ENCODE results near the gene CLEC17A. TPM values are rescaled to one million over a fixed set of nuclear protein-coding genes. Genes with fewer than 3 reads are reported as not detected.
A peak's percentile ranks its signal among the peaks of the same experiment; 100 is the strongest.
"Not testable (repeated sequence)": the region's sequence is repeated elsewhere in the genome, so short reads cannot be mapped to it uniquely, and the experiment has no call there.

Gene CLEC17A
- total RNA-seq, 4 donors from 2014 or later: not detected

GRCh38 chr19:14561249-14561648 is 21.6 kb upstream of the CLEC17A start:
- peaks cover 0 to 29% of the 10 kb centered on the region in 2 donors for H3K36me3 ChIP-seq
- no peaks in the 10 kb centered on the region for H3K9me3 ChIP-seq
- ATAC-seq: no peak
- peak overlapping the region in 3 of 4 donors; percentile 63 to 72 (median 63) for H3K27ac ChIP-seq
- H3K27me3 ChIP-seq: no peaks in the 10 kb centered on the region
- H3K4me1 ChIP-seq: peaks cover 0 to 42% (median 5%) of the 10 kb centered on the region in 3 donors
- WGBS, 2 donors (ENCODE audit: low coverage in 1 of 2): no CpG with 5 or more reads among the region's 8 CpGs
- no peak overlapping the region for H3K4me3 ChIP-seq
- no peak for TF ChIP-seq POLR2AphosphoS5 (IDR thresholded peaks at IDR 0.05)
- no peak for TF ChIP-seq EP300 (IDR thresholded peaks at IDR 0.05)
- no peak for TF ChIP-seq POLR2A (IDR thresholded peaks at IDR 0.05)
- TF ChIP-seq CTCF (IDR thresholded peaks at IDR 0.05): no peak

GRCh38 chr19:14561847-14562351 is 21.0 kb upstream of the CLEC17A start:
- ATAC-seq: no peak
- no peaks in the 10 kb centered on the region for H3K9me3 ChIP-seq
- TF ChIP-seq POLR2A (IDR thresholded peaks at IDR 0.05) (no peak), EP300 (IDR thresholded peaks at IDR 0.05) (no peak), POLR2AphosphoS5 (IDR thresholded peaks at IDR 0.05) (no peak), CTCF (IDR thresholded peaks at IDR 0.05) (no peak)
- H3K36me3 ChIP-seq: peaks cover 0 to 35% of the 10 kb centered on the region in 2 donors
- no peaks in the 10 kb centered on the region for H3K27me3 ChIP-seq
- H3K27ac ChIP-seq: peak overlapping the region in 3 of 4 donors; percentile 57 to 72 (median 63)
- H3K4me3 ChIP-seq: no peak overlapping the region
- peaks cover 0 to 35% (median 0%) of the 10 kb centered on the region in 3 donors for H3K4me1 ChIP-seq
- WGBS, 2 donors (ENCODE audit: low coverage in 1 of 2): 74% methylated on average over 4 of the region's 22 CpGs; no CpG with 5 or more reads in 1 of the 2 donors

- Histone ChIP-seq H3K36me3 (peaks cover 0 to 46% of the 10 kb centered on the region in 2 donors), H3K4me1 (peaks cover 0 to 38% (median 0%) of the 10 kb centered on the region in 3 donors)
- ATAC-seq: no peak
Measured at GRCh38 chr19:14562660-14563589, 20.0 kb upstream of the CLEC17A start.

GRCh38 chr19:14563590-14563926 is 19.3 kb upstream of the CLEC17A start:
- no peak for TF ChIP-seq POLR2A (IDR thresholded peaks at IDR 0.05)
- H3K27me3 ChIP-seq: no peaks in the 10 kb centered on the region
- peaks cover 0 to 52% of the 10 kb centered on the region in 2 donors for H3K36me3 ChIP-seq
- H3K4me1 ChIP-seq: peaks cover 0 to 44% (median 0%) of the 10 kb centered on the region in 3 donors
- no peak for ATAC-seq
- no peak overlapping the region for H3K4me3 ChIP-seq
- no CpG with 5 or more reads among the region's 16 CpGs for WGBS, 2 donors (ENCODE audit: low coverage in 1 of 2)
- H3K9me3 ChIP-seq: no peaks in the 10 kb centered on the region
- no peak overlapping the region for H3K27ac ChIP-seq

More at GRCh38 chr19:14562660-14563589, 20.0 kb upstream of the CLEC17A start:
- Histone ChIP-seq H3K27me3 (no peaks in the 10 kb centered on the region), H3K4me3 (no peak overlapping the region), H3K27ac (peak overlapping the region in 3 of 4 donors; percentile 57 to 72 (median 63)), H3K9me3 (no peaks in the 10 kb centered on the region)
- WGBS, 2 donors (ENCODE audit: low coverage in 1 of 2): 20% methylated on average over 1 of the region's 23 CpGs; no CpG with 5 or more reads in 1 of the 2 donors
- TF ChIP-seq POLR2A (IDR thresholded peaks at IDR 0.05) (no peak), EP300 (IDR thresholded peaks at IDR 0.05) (no peak), CTCF (IDR thresholded peaks at IDR 0.05) (no peak), POLR2AphosphoS5 (IDR thresholded peaks at IDR 0.05) (no peak)

- Histone ChIP-seq H3K4me3 (no peak overlapping the region), H3K9me3 (no peaks in the 10 kb centered on the region), H3K27ac (no peak overlapping the region), H3K36me3 (peaks cover 0 to 55% of the 10 kb centered on the region in 2 donors), H3K4me1 (peaks cover 0 to 49% (median under 1%) of the 10 kb centered on the region in 3 donors), H3K27me3 (no peaks in the 10 kb centered on the region)
- WGBS, 2 donors (ENCODE audit: low coverage in 1 of 2): 83% methylated on average over 12 of the region's 33 CpGs; no CpG with 5 or more reads in 1 of the 2 donors
- TF ChIP-seq POLR2A (IDR thresholded peaks at IDR 0.05): no peak
- no peak for TF ChIP-seq CTCF (IDR thresholded peaks at IDR 0.05)
- no peak for TF ChIP-seq POLR2AphosphoS5 (IDR thresholded peaks at IDR 0.05)
- no peak for TF ChIP-seq EP300 (IDR thresholded peaks at IDR 0.05)
- ATAC-seq: no peak
Measured at GRCh38 chr19:14563989-14564651, 18.8 kb upstream of the CLEC17A start.

GRCh38 chr19:14564652-14565297 is 18.1 kb upstream of the CLEC17A start:
- H3K27ac ChIP-seq, H3K27me3 ChIP-seq, H3K9me3 ChIP-seq, ATAC-seq, H3K4me3 ChIP-seq: not testable (repeated sequence)
- peaks cover 0 to 52% (median 5%) of the 10 kb centered on the region in 3 donors for H3K4me1 ChIP-seq
- no CpG with 5 or more reads among the region's 22 CpGs for WGBS, 2 donors (ENCODE audit: low coverage in 1 of 2)
- H3K36me3 ChIP-seq: peaks cover 0 to 60% of the 10 kb centered on the region in 2 donors
